GM19397 (cell line): ENCODE data around the gene BMERB1.
"Not testable (repeated sequence)": the region's sequence is repeated elsewhere in the genome, so short reads cannot be mapped to it uniquely, and the experiment has no call there.

ENCODE experiments used
- ATAC-seq: cut with Tn5 transposase; IDR thresholded peaks from one replicate; pipeline ENCODE4 v1.9.1; 2021; ENCODE audit warnings: mild to moderate bottlenecking, moderate library complexity; ENCODE audit not compliant: unreplicated experiment

The BMERB1 gene

DNA sequence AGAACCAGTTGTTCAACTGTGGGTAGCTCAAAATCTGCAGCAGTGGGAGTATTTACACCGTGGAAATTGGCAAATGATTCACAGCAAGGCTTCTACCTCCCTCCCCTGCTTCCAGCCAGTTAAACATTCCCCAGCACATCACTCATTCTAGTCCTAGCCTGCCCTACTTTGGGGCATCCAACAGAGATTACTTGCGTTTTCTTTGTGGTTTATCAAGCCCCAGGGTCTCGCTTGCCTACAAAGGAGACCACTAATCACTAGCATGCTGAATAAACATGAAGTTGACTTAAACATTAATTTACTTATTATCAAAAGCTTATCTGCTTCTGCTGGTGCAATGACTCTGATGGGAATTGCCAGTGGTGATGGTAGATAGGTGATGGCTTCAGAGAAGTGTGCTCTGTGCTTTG, 114.1 kb downstream of the BMERB1 start:
- ATAC-seq, result no peak

GRCh38 chr16:15552507-15552906, 118.1 kb downstream of the BMERB1 start:
- no peak for ATAC-seq

DNA sequence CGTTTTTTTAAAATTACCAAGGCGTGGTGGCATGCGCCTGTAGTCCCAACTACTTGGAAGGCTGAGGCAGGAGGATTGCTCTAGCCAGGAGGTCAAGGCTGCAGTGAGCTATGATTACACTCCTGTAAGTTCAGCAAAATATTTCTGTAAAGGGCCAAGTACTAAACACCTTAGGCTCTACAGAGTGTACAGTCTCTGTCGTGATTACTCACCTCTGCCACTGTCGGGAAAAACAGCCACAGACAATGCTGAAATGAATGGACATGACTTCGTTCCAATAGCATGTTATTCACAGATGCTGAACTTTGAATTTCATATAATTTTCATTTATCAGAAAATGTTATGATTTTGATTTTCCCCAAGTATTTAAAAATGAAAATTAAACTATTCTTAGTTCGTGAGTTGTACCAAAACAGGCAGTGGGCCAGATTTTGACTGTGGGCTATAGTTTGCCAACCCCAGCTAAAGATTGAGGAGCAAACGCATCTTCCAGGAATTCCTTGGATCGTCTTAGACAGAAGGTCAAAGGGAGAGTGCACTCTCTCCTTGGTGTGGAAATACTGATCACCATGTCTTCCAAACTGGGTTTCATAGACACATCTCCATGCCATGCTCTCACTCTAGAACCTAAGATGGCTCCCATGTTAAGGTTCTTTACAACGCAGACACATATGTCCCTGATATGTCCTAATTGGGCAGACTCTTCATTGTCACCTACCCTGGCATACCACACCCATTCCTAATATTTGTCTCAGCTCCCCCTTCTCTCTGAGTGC, 119.1 kb downstream of the BMERB1 start:
- ATAC-seq, result no peak

DNA sequence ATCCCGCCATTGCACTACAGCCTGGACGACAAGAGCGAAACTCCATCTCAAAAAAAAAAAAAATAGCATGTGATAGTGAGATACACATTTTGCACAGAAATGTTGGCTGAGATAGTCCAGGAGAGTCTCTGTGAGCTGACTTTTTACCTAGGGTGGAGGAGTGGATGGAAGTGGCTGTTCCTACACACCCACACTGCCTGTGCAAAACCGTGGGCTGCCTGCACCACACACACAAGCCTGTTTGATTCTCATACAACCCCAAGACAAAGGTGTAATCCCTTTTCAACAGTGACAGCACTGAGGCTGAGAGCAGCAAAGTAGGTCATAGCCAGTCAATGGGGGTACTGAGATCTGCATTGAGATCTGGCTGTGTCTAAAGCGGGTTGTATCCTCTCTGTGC, 121.7 kb downstream of the BMERB1 start:
- no peak for ATAC-seq

- ATAC-seq, result no peak
Observed at GRCh38 chr16:15557258-15557657, 122.9 kb downstream of the BMERB1 start.

- ATAC-seq, result no peak
Observed at GRCh38 chr16:15559176-15559575, 124.8 kb downstream of the BMERB1 start.

DNA sequence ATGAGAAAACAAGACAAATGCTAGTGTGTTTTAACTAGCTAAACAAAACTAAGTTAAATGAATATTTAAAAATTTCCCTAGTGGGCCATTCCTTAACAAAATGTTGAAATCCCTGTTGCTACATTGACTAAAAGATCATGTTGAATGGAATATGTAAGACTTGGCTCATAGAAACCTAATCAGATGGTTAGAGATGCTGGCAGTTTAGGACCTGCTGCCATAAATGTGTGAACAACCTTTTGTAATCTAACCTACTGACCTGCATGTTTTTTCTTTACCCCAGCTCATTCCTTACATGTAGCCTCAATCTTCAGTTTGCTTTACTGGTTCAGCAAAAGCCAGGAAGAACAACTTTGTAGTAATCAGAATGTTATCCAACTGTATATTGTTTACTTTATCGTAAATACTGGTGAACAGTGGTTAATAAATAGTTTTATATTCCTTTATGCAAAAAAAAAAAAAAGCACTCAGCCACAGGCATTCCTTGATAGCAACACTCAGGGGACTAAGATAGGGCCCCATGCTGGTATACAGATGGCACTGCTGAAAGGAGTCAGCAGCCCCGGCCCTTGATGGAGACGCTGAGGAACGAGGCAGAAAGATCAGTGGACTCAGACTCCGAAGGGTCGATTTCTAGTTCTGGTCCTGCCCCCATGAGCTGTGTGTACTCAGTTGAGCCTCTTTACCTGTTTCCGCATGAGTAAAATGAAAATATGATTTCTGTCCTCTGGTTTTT, 130.4 kb downstream of the BMERB1 start:
- no peak for ATAC-seq

DNA sequence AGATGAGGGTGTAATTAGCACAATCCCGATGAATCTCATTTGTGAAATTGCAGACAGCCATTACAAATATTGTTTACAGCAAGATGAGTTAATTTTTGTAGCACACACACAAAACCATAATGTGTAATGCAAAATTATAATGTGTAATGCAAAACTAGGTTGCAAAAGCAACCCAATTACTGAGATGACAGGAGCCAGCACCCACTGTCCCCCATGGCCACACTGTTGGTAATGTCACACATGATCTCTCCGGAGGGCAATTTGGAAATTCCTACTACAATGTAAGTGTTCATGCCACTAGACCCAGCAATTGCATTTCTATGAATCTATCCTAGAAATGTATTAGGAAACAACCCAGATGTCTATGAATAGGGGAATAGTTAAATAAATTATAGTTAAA, 131.7 kb downstream of the BMERB1 start:
- no peak for ATAC-seq

DNA sequence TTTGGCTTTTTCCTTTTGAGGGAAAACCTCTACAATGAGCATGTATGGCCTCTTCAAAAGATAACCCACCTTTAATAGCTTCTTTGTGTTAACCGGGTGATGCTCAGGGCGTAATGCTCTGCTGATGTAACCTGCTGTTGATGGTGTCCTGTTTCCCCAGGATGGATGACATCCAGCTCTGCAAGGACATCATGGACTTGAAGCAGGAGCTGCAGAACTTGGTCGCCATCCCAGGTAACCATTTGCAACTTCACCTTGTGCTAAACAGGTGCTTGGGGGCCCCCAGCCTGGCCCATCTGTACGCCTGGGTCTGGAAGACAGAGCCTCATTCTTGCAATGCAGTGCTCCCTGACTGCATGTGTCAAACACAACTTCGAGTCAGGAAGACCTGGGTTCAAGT, 133.4 kb downstream of the BMERB1 start:
- no peak for ATAC-seq

GRCh38 chr16:15570666-15571065, 136.3 kb downstream of the BMERB1 start:
- ATAC-seq, result not testable (repeated sequence)

GRCh38 chr16:15571557-15571956, 137.2 kb downstream of the BMERB1 start:
- ATAC-seq, result no peak

GRCh38 chr16:15572329-15573001, 138.1 kb downstream of the BMERB1 start:
- ATAC-seq, result no peak

GRCh38 chr16:15573274-15573895, 139.0 kb downstream of the BMERB1 start:
- no peak for ATAC-seq

GRCh38 chr16:15573896-15574613, 139.7 kb downstream of the BMERB1 start:
- not testable (repeated sequence) for ATAC-seq

GRCh38 chr16:15574614-15574948, 140.2 kb downstream of the BMERB1 start:
- no peak for ATAC-seq

DNA sequence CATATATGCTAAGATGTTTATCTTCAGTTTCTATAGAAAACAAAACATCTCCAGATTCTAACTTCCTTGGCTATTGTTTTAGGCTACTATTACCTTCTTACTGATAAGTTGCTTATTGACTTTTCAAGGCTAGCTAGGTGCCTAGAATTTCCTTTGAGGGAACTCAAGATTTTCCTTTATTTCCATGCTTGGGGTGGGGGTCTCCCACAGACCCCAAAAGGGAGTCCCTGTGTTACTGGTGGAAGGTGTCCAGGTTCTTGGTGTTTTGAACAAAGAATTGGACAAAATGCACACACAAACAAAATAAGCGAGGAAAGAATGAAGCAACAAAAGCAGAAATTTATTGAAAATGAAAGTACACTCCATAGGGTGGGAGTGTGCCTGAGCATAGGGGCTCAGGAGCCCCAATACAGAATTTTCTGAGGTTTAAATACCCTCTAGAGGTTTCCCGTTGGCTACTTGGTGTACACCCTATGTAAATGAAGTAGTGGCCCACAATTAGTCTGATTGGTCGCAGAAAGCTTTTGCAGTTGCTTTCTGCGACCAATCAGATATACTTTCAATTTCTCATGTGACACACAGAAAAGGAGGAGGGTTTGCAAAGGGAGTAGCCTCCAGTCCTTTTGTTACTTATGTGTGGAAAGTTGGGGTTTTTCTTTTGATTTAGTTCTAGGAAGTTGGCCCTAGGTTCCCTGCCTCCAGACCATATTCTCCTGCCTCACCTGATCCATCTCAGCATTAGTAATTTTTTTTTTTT, 141.1 kb downstream of the BMERB1 start:
- no peak for ATAC-seq

DNA sequence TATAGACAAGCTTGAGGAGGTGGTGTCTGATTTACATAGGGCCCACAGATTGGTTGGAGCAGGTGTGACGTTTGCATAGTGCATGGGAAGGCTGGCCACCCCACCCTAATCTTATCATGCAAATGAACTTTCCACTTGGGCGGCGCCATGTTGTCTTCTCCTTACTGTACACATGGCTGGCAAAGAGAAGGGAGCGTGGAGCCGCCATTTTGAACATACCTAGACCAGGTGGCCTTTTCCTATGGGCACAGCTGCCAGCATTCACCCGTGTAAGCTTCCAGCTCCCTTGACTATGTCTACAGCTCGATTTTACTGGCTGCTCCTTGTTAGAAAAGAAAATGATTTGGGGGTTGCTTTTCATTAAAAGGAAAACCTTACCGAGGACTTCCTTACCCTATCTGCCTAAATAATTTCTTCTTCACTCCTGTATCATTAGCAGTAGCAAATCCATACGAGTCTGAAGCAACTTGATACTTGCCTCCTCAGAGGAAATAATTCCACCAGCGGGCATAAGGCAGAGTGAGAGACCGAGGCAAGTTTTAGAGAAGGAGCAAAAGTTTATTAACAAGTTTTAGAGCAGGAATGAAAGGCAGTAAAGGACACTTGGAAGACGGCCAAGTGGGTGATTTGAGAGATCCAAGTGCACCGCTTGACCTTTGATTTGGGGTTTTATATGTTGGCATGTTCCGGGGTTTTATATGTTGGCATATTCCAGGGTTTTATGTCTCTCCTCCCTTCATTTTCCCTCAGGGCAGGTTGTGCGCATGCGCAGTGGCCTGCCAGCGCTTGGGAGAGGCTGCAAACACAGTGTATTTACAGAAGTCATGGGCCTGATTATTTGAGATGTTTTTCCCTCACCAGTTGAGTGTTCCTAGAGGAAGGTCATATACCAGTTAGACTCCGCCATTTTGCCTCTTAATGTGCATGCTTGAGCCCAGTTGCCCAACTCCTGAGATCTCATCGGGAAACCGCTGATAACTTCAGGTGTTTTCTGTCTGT, 142.9 kb downstream of the BMERB1 start:
- no peak for ATAC-seq

- no peak for ATAC-seq
Observed at GRCh38 chr16:15578824-15579223, 144.4 kb downstream of the BMERB1 start.
